SK-N-SH (cell line): ENCODE results near the gene NEK5. TPM values are rescaled to one million over a fixed set of nuclear protein-coding genes. Genes with fewer than 3 reads are reported as not detected.
"Not testable (repeated sequence)": the region's sequence is repeated elsewhere in the genome, so short reads cannot be mapped to it uniquely, and the experiment has no call there.

Source experiments
- CTCF ChIA-PET: fragments of 300-600, 350-600 bp; formaldehyde crosslinking; extraction: SDS; loops from one replicate; lab custom pipeline; 2021; lab: Yijun Ruan, JAX
- POLR2A ChIA-PET: fragments of 350-600 bp; sonication (Branson Sonifier 250); formaldehyde crosslinking; extraction: SDS; loops from one replicate; lab custom pipeline; 2020; ENCODE audit warnings: antibody characterized with exemption, inconsistent platforms; lab: Yijun Ruan, JAX
- DNase-seq: peaks from one replicate; pipeline ENCODE4 v3.0.0; 2012
- H2AFZ ChIP-seq: fragments of 200-600 bp; sonication (generic); 2 replicates; pipeline ENCODE4 v1.8.1; 2016; ENCODE audit warnings: antibody characterized with exemption, mild to moderate bottlenecking, low read depth
- H3F3A ChIP-seq: fragments of 200-600 bp; sonication (generic); replicated peaks from 2 replicates; pipeline ENCODE3; 2016; ENCODE audit warnings: antibody characterized with exemption, mild to moderate bottlenecking; ENCODE audit not compliant: insufficient read depth
- H3K27ac ChIP-seq, 2 experiments: fragments of 200-500 bp in 1 of 2; fragments of 200-600 bp in 1 of 2; sonication (Bioruptor generic) in 1 of 2; sonication (generic), shearing (Covaris generic) in 1 of 2; 2 replicates each; pipeline versions ENCODE4 v1.5.1 to v1.6.1; 2014 to 2016; ENCODE audit warnings: low read depth in 2 of 2, inconsistent platforms in 1 of 2, low read length in 1 of 2, mild to moderate bottlenecking in 1 of 2, mixed read lengths in 1 of 2
- H3K27me3 ChIP-seq: fragments of 200-600 bp; sonication (generic), shearing (Covaris generic); 2 replicates; pipeline ENCODE4 v1.6.1; 2016; ENCODE audit warnings: mixed run types; ENCODE audit not compliant: insufficient read depth
- H3K36me3 ChIP-seq, 2 experiments: fragments of 200-500 bp in 1 of 2; fragments of 200-600 bp in 1 of 2; sonication (Bioruptor generic) in 1 of 2; sonication (generic) in 1 of 2; replicated peaks in 1 of 2; 2 replicates each; pipeline versions ENCODE3 to v1.5.1; 2014 to 2016; ENCODE audit warnings: low read length in 1 of 2, mild to moderate bottlenecking in 1 of 2; ENCODE audit not compliant: insufficient read depth in 2 of 2, control insufficient read depth in 1 of 2
- H3K4me1 ChIP-seq, 2 experiments: fragments of 200-500 bp in 1 of 2; fragments of 200-600 bp in 1 of 2; sonication (Bioruptor generic) in 1 of 2; sonication (generic), shearing (Covaris generic) in 1 of 2; 2 replicates each; pipeline versions ENCODE4 v1.5.1 to v1.6.1; 2014 to 2016; ENCODE audit warnings: low read depth in 1 of 2, low read length in 1 of 2, mixed run types in 1 of 2; ENCODE audit not compliant: insufficient read depth in 2 of 2, control insufficient read depth in 1 of 2
- H3K4me2 ChIP-seq: fragments of 200-600 bp; sonication (generic), shearing (Covaris generic); 2 replicates; pipeline ENCODE4 v1.6.1; 2017; ENCODE audit warnings: mixed run types
- H3K4me3 ChIP-seq, 2 experiments: fragments of 200-500 bp in 1 of 2; fragments of 200-600 bp in 1 of 2; sonication (Bioruptor generic) in 1 of 2; sonication (generic), shearing (Covaris generic) in 1 of 2; 2 replicates each; pipeline versions ENCODE4 v1.5.1 to v1.8.1; 2014 to 2016; ENCODE audit warnings: low read depth in 2 of 2, inconsistent platforms in 1 of 2, low read length in 1 of 2, mild to moderate bottlenecking in 1 of 2, mixed read lengths in 1 of 2, moderate library complexity in 1 of 2
- H3K79me2 ChIP-seq: fragments of 200-600 bp; sonication (generic); 2 replicates; pipeline ENCODE4 v1.8.1; 2017; ENCODE audit warnings: mild to moderate bottlenecking; ENCODE audit not compliant: insufficient read depth
- H3K9ac ChIP-seq: fragments of 200-600 bp; sonication (generic); 2 replicates; pipeline ENCODE4 v1.6.1; 2017; ENCODE audit warnings: mixed run types
- H3K9me2 ChIP-seq: fragments of 200-600 bp; sonication (generic); 2 replicates; pipeline ENCODE4 v1.6.1; 2017; ENCODE audit warnings: mixed run types
- H3K9me3 ChIP-seq: fragments of 200-600 bp; sonication (generic); 2 replicates; pipeline ENCODE4 v1.6.1; 2017; ENCODE audit warnings: mixed run types, mild to moderate bottlenecking, moderate library complexity
- H4K20me1 ChIP-seq: fragments of 200-600 bp; sonication (generic); 2 replicates; pipeline ENCODE4 v1.6.1; 2017; ENCODE audit warnings: mild to moderate bottlenecking, mixed run types; ENCODE audit not compliant: insufficient read depth
- FOXM1 ChIP-seq: IDR thresholded peaks from 2 replicates; pipeline ENCODE4 v1.4.0; 2012; ENCODE audit warnings: low read depth, mild to moderate bottlenecking
- MAX ChIP-seq: IDR thresholded peaks from 2 replicates; pipeline ENCODE4 v1.4.0; 2012; ENCODE audit warnings: low read depth
- MXI1 ChIP-seq: IDR thresholded peaks from 2 replicates; pipeline ENCODE4 v1.6.1; 2012; ENCODE audit warnings: mild to moderate bottlenecking, low read depth, low read length, improper control_type of control experiment
- REST ChIP-seq: IDR thresholded peaks from 2 replicates; pipeline ENCODE4 v1.6.1; 2012; ENCODE audit warnings: mild to moderate bottlenecking, low read depth, low read length, moderate library complexity
- YY1 ChIP-seq: IDR thresholded peaks from 2 replicates; pipeline ENCODE4 v1.4.0; 2012; ENCODE audit warnings: low read depth, mild to moderate bottlenecking
- WGBS: methylation state at CpG from one replicate; pipeline ENCODE4 v1.1.6; 2017; ENCODE audit warnings: low lambda C conversion rate; 5-methylcytosine and 5-hydroxymethylcytosine counted together
- polyA plus RNA-seq, 3 experiments: library from polyadenylated mRNA; depleted of rRNA; stranded (reverse); fragments of >200 nt; gene quantifications; 2 replicates each; pipeline ENCODE4 v1.2.3, GENCODE V29; 2012
- TF ChIP-seq, protein P1 (sequence below): IDR thresholded peaks from 2 replicates; pipeline ENCODE4 v1.4.0; 2012; ENCODE audit warnings: low read depth, borderline replicate concordance

NEK5 gene
- polyA plus RNA-seq, 1 of the 3 experiments (the other 2 are of a cell fraction): 0.07 TPM

DNA sequence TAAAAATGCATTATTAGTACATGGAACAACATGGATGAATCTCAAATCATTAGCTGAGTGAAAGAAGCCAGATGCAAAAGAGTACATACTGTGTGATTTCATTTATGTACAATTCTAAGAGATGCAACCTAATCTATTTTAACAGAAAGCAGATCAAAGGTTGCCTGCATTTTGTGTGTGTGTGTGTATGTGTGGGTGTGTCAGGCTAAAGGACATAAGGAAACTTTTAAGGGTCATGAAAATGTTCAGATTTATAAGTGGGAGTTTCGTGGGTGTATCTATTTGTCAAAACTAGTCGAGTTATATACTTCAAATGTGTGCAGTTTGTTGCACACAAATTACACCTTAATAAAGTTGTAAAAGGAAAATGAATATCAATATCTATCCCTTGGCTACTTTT lies 48.4 kb upstream of the NEK5 start:
- 93% methylated on average over 2 of the region's 2 CpGs for WGBS

GRCh38 chr13:52173970-52174369 lies 45.1 kb upstream of the NEK5 start:
- H3K9ac ChIP-seq, H3K9me2 ChIP-seq, H2AFZ ChIP-seq, H3K4me1 ChIP-seq, H3K27me3 ChIP-seq, H3K4me3 ChIP-seq, H3K27ac ChIP-seq, H4K20me1 ChIP-seq, POLR2A ChIA-PET, H3K9me3 ChIP-seq, H3K4me2 ChIP-seq, DNase-seq, H3F3A ChIP-seq, H3K79me2 ChIP-seq: not testable (repeated sequence)
- peaks cover 49 to 52% of the 10 kb centered on the region in 2 experiments for H3K36me3 ChIP-seq
- WGBS: 93% methylated on average over 6 of the region's 6 CpGs
- CTCF ChIA-PET: interaction anchor here (0.6 to 1.1 kb wide), 3 partner anchors 33 to 277 kb away, joined by 3 to 4 read pairs (median 3); partner anchors contain the start of gene NEK5

More for the DNA sequence above, 48.4 kb upstream of the NEK5 start:
- Histone ChIP-seq H3K9me2 (no peaks in the 10 kb centered on the region), H3K27ac (no peak overlapping the region), H3K79me2 (no peaks in the 10 kb centered on the region), H3K4me2 (no peak overlapping the region), H3K4me1 (no peaks in the 10 kb centered on the region), H3F3A (no peaks in the 10 kb centered on the region), H3K36me3 (peaks cover 43 to 52% of the 10 kb centered on the region in 2 experiments), H3K9ac (no peak overlapping the region), H2AFZ (no peak overlapping the region), H4K20me1 (no peaks in the 10 kb centered on the region), H3K9me3 (no peaks in the 10 kb centered on the region), H3K27me3 (no peaks in the 10 kb centered on the region), H3K4me3 (no peak overlapping the region)
- ChIA-PET CTCF (no interaction called here), POLR2A (no interaction called here)
- no peak for TF ChIP-seq MXI1
- TF ChIP-seq MAX: no peak
- no peak for TF ChIP-seq YY1
- TF ChIP-seq, protein P1, sequence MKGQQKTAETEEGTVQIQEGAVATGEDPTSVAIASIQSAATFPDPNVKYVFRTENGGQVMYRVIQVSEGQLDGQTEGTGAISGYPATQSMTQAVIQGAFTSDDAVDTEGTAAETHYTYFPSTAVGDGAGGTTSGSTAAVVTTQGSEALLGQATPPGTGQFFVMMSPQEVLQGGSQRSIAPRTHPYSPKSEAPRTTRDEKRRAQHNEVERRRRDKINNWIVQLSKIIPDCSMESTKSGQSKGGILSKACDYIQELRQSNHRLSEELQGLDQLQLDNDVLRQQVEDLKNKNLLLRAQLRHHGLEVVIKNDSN: no peak
- no peak for TF ChIP-seq FOXM1
- no peak for TF ChIP-seq REST
- no peak for DNase-seq
